ENCODE results near the gene SLC35B2.

SLC35B2 gene

DNA sequence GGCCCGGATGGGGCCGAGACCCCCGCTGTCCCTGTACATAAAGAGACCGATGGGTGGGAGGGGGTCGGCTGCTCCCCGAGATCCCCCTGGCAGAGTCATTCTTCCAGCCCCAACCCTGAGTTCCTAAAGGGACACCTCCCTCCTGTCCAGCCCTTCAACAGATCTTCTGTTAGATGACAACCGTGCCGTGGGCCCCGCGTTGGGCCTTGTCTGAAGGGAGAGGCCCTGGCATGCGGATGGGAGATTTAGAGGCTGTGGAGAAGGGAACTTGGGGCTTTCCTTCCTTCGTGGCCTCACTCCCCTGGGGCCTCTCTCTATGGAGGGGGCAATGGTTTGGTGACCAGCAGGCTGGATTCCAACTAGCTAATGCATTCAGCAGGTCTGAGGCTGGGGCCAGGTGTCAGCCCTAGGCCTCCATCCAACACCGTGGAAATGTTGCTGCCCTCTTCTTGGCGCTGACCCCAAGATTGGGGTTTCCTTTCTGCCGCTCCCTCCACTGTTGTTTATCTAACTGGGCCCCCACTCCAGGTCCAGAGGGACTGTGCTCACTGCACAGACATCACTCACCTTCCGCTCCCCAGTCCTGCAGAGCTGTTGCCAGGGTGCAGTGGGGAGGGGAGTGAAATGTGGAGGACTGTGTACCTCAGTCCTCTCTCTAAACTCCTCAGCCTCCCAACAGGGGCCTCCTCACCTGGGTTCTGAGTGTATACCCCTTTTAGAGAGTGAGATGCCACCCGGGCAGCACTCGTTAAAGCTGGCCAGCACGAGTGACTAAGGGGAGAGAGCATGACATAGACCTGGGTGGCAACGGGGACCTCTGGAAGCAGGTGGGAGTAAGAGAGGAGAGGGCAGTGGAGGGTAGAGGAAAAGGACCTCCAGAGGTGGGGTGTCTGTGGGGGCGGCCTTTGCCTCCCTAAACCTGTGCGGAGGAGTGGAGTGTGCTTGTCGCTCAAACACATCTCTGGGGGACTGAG lies 19.6 kb upstream of the SLC35B2 start:
- H3K4me1 ChIP-seq (ENCODE audit: low read length), result no peaks in the 10 kb centered on the region
- H3K79me2 ChIP-seq (ENCODE audit: low read length), result no peaks in the 10 kb centered on the region
- no peak overlapping the region for H3K27ac ChIP-seq (ENCODE audit: low read length)
- H3K27me3 ChIP-seq (replicated peaks; ENCODE audit: insufficient read depth, low read length), result peaks cover 57% of the 10 kb centered on the region
- no peaks in the 10 kb centered on the region for H4K20me1 ChIP-seq (ENCODE audit: insufficient read depth, low read length)
- no peaks in the 10 kb centered on the region for H3K36me3 ChIP-seq (replicated peaks; ENCODE audit: insufficient read depth, low read length)
- H2AFZ ChIP-seq (ENCODE audit: low read length), result no peak overlapping the region
- DNase-seq, result no peak
- no peaks in the 10 kb centered on the region for H3K9me3 ChIP-seq (replicated peaks; ENCODE audit: insufficient read depth, low read length)
- H3K4me2 ChIP-seq (ENCODE audit: low read depth, low read length), result no peak overlapping the region
- no peak overlapping the region for H3K9ac ChIP-seq (ENCODE audit: low read length)
- no peaks in the 10 kb centered on the region for H3F3A ChIP-seq (ENCODE audit: insufficient read depth, low read length)
- no peaks in the 10 kb centered on the region for H3K9me2 ChIP-seq (replicated peaks; ENCODE audit: insufficient read depth, low read length)
- TF ChIP-seq, protein P1, sequence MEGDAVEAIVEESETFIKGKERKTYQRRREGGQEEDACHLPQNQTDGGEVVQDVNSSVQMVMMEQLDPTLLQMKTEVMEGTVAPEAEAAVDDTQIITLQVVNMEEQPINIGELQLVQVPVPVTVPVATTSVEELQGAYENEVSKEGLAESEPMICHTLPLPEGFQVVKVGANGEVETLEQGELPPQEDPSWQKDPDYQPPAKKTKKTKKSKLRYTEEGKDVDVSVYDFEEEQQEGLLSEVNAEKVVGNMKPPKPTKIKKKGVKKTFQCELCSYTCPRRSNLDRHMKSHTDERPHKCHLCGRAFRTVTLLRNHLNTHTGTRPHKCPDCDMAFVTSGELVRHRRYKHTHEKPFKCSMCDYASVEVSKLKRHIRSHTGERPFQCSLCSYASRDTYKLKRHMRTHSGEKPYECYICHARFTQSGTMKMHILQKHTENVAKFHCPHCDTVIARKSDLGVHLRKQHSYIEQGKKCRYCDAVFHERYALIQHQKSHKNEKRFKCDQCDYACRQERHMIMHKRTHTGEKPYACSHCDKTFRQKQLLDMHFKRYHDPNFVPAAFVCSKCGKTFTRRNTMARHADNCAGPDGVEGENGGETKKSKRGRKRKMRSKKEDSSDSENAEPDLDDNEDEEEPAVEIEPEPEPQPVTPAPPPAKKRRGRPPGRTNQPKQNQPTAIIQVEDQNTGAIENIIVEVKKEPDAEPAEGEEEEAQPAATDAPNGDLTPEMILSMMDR (IDR thresholded peaks at IDR 0.05; ENCODE audit: low read length), result no peak
- no peak overlapping the region for H3K4me3 ChIP-seq (ENCODE audit: low read length)

DNA sequence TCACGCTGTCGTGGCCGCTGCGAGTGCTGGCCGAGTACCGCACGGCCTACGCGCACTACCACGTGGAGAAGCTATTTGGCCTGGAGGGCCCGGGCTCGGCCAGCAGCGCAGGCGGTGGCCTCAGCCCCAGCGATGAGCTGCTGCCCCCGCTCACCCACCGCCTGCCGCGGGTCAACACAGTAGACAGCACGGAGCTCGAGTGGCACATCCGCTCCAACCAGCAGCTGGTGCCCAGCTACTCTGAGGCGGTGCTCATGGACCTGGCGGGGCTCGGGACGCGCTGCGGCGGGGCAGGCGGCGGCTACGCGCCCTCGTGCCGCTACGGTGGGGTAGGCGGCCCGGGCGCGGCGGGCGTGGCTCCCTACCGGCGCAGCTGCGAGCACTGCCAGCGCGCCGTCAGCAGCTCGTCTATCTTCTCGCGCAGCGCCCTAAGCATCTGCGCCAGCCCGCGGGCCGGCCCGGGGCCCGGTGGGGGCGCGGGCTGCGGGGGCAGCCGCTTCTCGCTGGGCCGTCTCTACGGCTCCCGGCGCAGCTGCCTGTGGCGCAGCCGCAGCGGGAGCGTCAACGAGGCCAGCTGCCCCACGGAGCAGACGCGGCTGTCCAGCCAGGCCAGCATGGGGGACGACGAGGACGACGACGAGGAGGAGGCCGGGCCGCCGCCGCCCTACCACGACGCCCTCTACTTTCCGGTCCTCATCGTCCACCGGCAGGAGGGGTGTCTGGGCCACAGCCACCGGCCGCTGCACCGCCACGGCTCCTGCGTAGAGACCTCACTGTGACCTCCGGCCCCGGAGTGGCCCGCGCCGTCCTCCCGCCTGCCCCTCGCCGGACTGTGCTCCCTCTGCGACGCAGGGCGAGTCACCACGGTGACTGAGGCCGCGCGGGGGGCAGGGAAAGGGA lies 18.7 kb upstream of the SLC35B2 start:
- H3K4me1 ChIP-seq (ENCODE audit: low read length), result no peaks in the 10 kb centered on the region
- H3K9me2 ChIP-seq (replicated peaks; ENCODE audit: insufficient read depth, low read length), result no peaks in the 10 kb centered on the region
- no peak overlapping the region for H3K27ac ChIP-seq (ENCODE audit: low read length)
- H3K4me2 ChIP-seq (ENCODE audit: low read depth, low read length), result no peak overlapping the region
- no peaks in the 10 kb centered on the region for H3K9me3 ChIP-seq (replicated peaks; ENCODE audit: insufficient read depth, low read length)
- H3K4me3 ChIP-seq (ENCODE audit: low read length), result no peak overlapping the region
- no peaks in the 10 kb centered on the region for H3K79me2 ChIP-seq (ENCODE audit: low read length)
- H3K9ac ChIP-seq (ENCODE audit: low read length), result no peak overlapping the region
- no peak overlapping the region for H2AFZ ChIP-seq (ENCODE audit: low read length)
- no peaks in the 10 kb centered on the region for H3F3A ChIP-seq (ENCODE audit: insufficient read depth, low read length)
- no peaks in the 10 kb centered on the region for H3K36me3 ChIP-seq (replicated peaks; ENCODE audit: insufficient read depth, low read length)
- no peaks in the 10 kb centered on the region for H4K20me1 ChIP-seq (ENCODE audit: insufficient read depth, low read length)
- peaks cover 58% of the 10 kb centered on the region for H3K27me3 ChIP-seq (replicated peaks; ENCODE audit: insufficient read depth, low read length)
- no peak for TF ChIP-seq EZH2 (optimal IDR thresholded peaks at IDR 0.05; ENCODE audit: low read depth, low read length)
- TF ChIP-seq, protein P1 (IDR thresholded peaks at IDR 0.05; ENCODE audit: low read length), result no peak
- no peak for TF ChIP-seq EZH2phosphoT487 (IDR thresholded peaks at IDR 0.05; ENCODE audit: low read length)
- no peak for DNase-seq

DNA sequence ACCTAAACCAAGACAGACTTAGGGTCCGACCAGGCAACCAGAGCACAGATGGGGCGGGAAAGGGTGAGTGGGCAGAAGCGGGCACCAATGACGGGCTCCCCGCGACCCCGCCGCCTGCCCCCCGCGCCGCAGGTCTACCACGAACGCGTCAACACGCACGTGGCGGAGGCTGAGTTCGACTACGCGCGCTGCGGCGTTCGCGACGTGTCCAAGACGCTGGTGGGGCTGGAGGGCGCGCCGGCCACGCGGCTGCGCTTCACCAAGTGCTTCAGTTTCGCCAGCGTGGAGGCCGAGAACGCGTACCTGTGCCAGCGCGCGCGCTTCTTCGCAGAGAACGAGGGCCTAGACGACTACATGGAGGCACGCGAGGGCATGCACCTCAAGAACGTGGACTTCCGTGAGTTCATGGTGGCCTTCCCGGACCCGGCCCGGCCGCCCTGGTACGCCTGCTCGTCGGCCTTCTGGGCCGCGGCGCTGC lies 18.0 kb upstream of the SLC35B2 start:
- Histone ChIP-seq H2AFZ (ENCODE audit: low read length) (no peak overlapping the region), H3K36me3 (replicated peaks; ENCODE audit: insufficient read depth, low read length) (no peaks in the 10 kb centered on the region), H3F3A (ENCODE audit: insufficient read depth, low read length) (no peaks in the 10 kb centered on the region), H3K9me2 (replicated peaks; ENCODE audit: insufficient read depth, low read length) (no peaks in the 10 kb centered on the region), H3K27ac (ENCODE audit: low read length) (no peak overlapping the region), H4K20me1 (ENCODE audit: insufficient read depth, low read length) (no peaks in the 10 kb centered on the region), H3K27me3 (replicated peaks; ENCODE audit: insufficient read depth, low read length) (peaks cover 52% of the 10 kb centered on the region), H3K4me1 (ENCODE audit: low read length) (no peaks in the 10 kb centered on the region), H3K9ac (ENCODE audit: low read length) (no peak overlapping the region), H3K4me3 (ENCODE audit: low read length) (no peak overlapping the region), H3K79me2 (ENCODE audit: low read length) (no peaks in the 10 kb centered on the region), H3K4me2 (ENCODE audit: low read depth, low read length) (no peak overlapping the region), H3K9me3 (replicated peaks; ENCODE audit: insufficient read depth, low read length) (no peaks in the 10 kb centered on the region)
- TF ChIP-seq EZH2phosphoT487 (IDR thresholded peaks at IDR 0.05; ENCODE audit: low read length) (no peak), EZH2 (optimal IDR thresholded peaks at IDR 0.05; ENCODE audit: low read depth, low read length) (no peak)
- TF ChIP-seq, protein P1 (IDR thresholded peaks at IDR 0.05; ENCODE audit: low read length), result no peak
- no peak for DNase-seq
